GM12878 (cell line): ENCODE results near the gene PPP1R12A. TPM values are rescaled to one million over a fixed set of nuclear protein-coding genes. Genes with fewer than 3 reads are reported as not detected.

ENCODE experiments used
- ATAC-seq: fragments of 200-7000 bp; cut with Tn5 transposase; 3 replicates; pipeline ENCODE4 v1.9.1; 2020; ENCODE audit warnings: mild to moderate bottlenecking, moderate library complexity
- BruUV-seq: library from RNA; stranded (reverse); fragments of 400-500 nt; replicated peaks from 2 replicates; lab custom pipeline; 2021; lab: Mats Ljungman, UMichigan
- CTCF ChIA-PET: fragments of 300-600 bp; sonication (Branson Sonifier 250); formaldehyde crosslinking; extraction: SDS; loops from one replicate; lab custom pipeline; 2021; ENCODE audit warnings: inconsistent platforms; lab: Yijun Ruan, JAX
- POLR2A ChIA-PET: fragments of 350-600 bp; formaldehyde crosslinking; extraction: SDS; loops from one replicate; lab custom pipeline; 2021; ENCODE audit warnings: inconsistent platforms; lab: Charles Lee
- RAD21 ChIA-PET: fragments of 300-600 bp; sonication (Branson Sonifier 250); formaldehyde crosslinking; loops from one replicate; lab custom pipeline; 2023; ENCODE audit warnings: antibody characterized with exemption; ENCODE audit not compliant: unreplicated experiment; lab: Charles Lee
- SMC1A ChIA-PET: fragments of 300-600 bp; sonication (Branson Sonifier 250); formaldehyde crosslinking; loops from one replicate; lab custom pipeline; 2023; ENCODE audit not compliant: unreplicated experiment, uncharacterized antibody; lab: Charles Lee
- DNase-seq: peaks from one replicate; pipeline ENCODE4 v3.0.0-alpha.2; 2011; ENCODE audit warnings: low read depth, low spot score
- FAIRE-seq: peaks from 3 replicates; lab custom pipeline; 2011; peaks lifted over from hg19 to GRCh38; lab: Jason Lieb, UNC
- H2AFZ ChIP-seq: 2 replicates; pipeline ENCODE4 v1.6.0; 2011; ENCODE audit warnings: low read depth, low read length, control low read depth; ENCODE audit not compliant: control insufficient read depth
- H3K27ac ChIP-seq: 2 replicates; pipeline ENCODE4 v1.5.1; 2011; ENCODE audit warnings: control low read depth; ENCODE audit not compliant: control insufficient read depth, insufficient read depth
- H3K27me3 ChIP-seq, 2 experiments: replicated peaks in 1 of 2; 2 replicates each; pipeline versions ENCODE4 v1.6.0 to v1.6.1; 2011; ENCODE audit warnings: low read length in 1 of 2; ENCODE audit not compliant: control insufficient read depth in 2 of 2, insufficient read depth in 2 of 2
- H3K36me3 ChIP-seq, 2 experiments: 2 replicates each; pipeline ENCODE4 v1.5.1; 2011; ENCODE audit warnings: low read length in 1 of 2; ENCODE audit not compliant: control insufficient read depth in 2 of 2, insufficient read depth in 2 of 2
- H3K4me1 ChIP-seq: 2 replicates; pipeline ENCODE4 v1.6.1; 2011; ENCODE audit warnings: mild to moderate bottlenecking, low read length, moderate library complexity, mixed read lengths; ENCODE audit not compliant: control insufficient read depth, insufficient read depth
- H3K4me2 ChIP-seq: 2 replicates; pipeline ENCODE4 v1.6.0; 2011; ENCODE audit warnings: control low read depth; ENCODE audit not compliant: control insufficient read depth, insufficient read depth
- H3K4me3 ChIP-seq: fragments of 200-600 bp; sonication (generic); 2 replicates; pipeline ENCODE4 v1.5.1; 2016
- H3K79me2 ChIP-seq: 2 replicates; pipeline ENCODE4 v1.6.0; 2011; ENCODE audit warnings: low read length; ENCODE audit not compliant: control insufficient read depth, insufficient read depth
- H3K9ac ChIP-seq: 2 replicates; pipeline ENCODE4 v1.8.0; 2011; ENCODE audit warnings: low read length, control low read depth, mixed read lengths; ENCODE audit not compliant: control insufficient read depth, insufficient read depth
- H3K9me3 ChIP-seq: replicated peaks from 3 replicates; pipeline ENCODE4 v1.5.1; 2011; ENCODE audit warnings: mild to moderate bottlenecking, low read length; ENCODE audit not compliant: control insufficient read depth, insufficient read depth
- H4K20me1 ChIP-seq: 2 replicates; pipeline ENCODE4 v1.6.0; 2011; ENCODE audit not compliant: control insufficient read depth, insufficient read depth
- CBX3 ChIP-seq: fragments of 200-600 bp; sonication (generic); IDR thresholded peaks from 2 replicates; pipeline ENCODE4 v1.6.1; 2016; ENCODE audit warnings: low read depth, borderline replicate concordance
- CBX5 ChIP-seq: sonication (generic); IDR thresholded peaks from 2 replicates; pipeline ENCODE4 v1.6.1; 2016; ENCODE audit warnings: low read depth, moderate library complexity, mild to moderate bottlenecking, inconsistent platforms
- CEBPZ ChIP-seq: fragments of 150-350 bp; IDR thresholded peaks from 2 replicates; pipeline ENCODE4 v1.6.1; 2016; ENCODE audit warnings: low read depth, low read length
- CHD1 ChIP-seq: IDR thresholded peaks from 2 replicates; pipeline ENCODE4 v1.6.1; 2012; ENCODE audit warnings: low read depth, low read length, improper control_type of control experiment
- ELK1 ChIP-seq: IDR thresholded peaks from 2 replicates; pipeline ENCODE4 v1.6.1; 2012; ENCODE audit warnings: low read depth, low read length, improper control_type of control experiment
- NFYB ChIP-seq: IDR thresholded peaks from 2 replicates; pipeline ENCODE4 v1.6.1; 2011; ENCODE audit warnings: low read depth, mild to moderate bottlenecking, low read length, improper control_type of control experiment, moderate library complexity; ENCODE audit not compliant: insufficient read depth
- POLR2A ChIP-seq: IDR thresholded peaks from 2 replicates; pipeline ENCODE4 v1.6.1; 2011; ENCODE audit warnings: low read depth, mild to moderate bottlenecking, low read length
- REST ChIP-seq: IDR thresholded peaks from 2 replicates; pipeline ENCODE4 v1.6.1; 2012; ENCODE audit warnings: mild to moderate bottlenecking, low read depth, low read length
- SPI1 ChIP-seq: IDR thresholded peaks from 2 replicates; pipeline ENCODE4 v1.6.1; 2011; ENCODE audit warnings: low read depth, mild to moderate bottlenecking, low read length, moderate library complexity, borderline replicate concordance; ENCODE audit not compliant: insufficient read depth
- TCF12 ChIP-seq: IDR thresholded peaks from 2 replicates; pipeline ENCODE4 v1.6.1; 2011; ENCODE audit warnings: low read depth, mild to moderate bottlenecking, low read length
- WRNIP1 ChIP-seq: IDR thresholded peaks from 2 replicates; pipeline ENCODE4 v1.6.1; 2011; ENCODE audit warnings: low read depth, low read length, improper control_type of control experiment, borderline replicate concordance
- WGBS: methylation state at CpG from one replicate; pipeline ENCODE4 v1.1.6; 2016; ENCODE audit warnings: low lambda C conversion rate; ENCODE audit not compliant: insufficient replicate concordance, insufficient coverage; ENCODE audit errors: missing lambda C conversion rate; 5-methylcytosine and 5-hydroxymethylcytosine counted together
- in situ Hi-C: fragments of 300-500 bp; cut with MboI; formaldehyde crosslinking; loops from 9 replicates; pipeline ENCODE4 v1.14.3; 2018; ENCODE audit warnings: mixed read lengths
- intact Hi-C: fragments of 100-400 bp; cut with micrococcal nuclease; formaldehyde crosslinking; loops from one replicate; pipeline ENCODE4 v1.14.2; 2022; ENCODE audit not compliant: unreplicated experiment
- polyA plus RNA-seq, 11 experiments: library from polyadenylated mRNA; depleted of rRNA in 4 of 11; unstranded in 6 of 11; stranded (reverse) in 5 of 11; fragments of >200 nt; fragmentation: Nextera tagmentation in 4 of 11; fragmentation: Illumina TruSeq in 1 of 11; extraction: Ambion mirVana in 4 of 11; extraction: Trizol in 1 of 11; gene quantifications; 1 replicate in 1 of 11; 2 replicates in 10 of 11; pipeline versions ENCODE4 v1.2.1 to v1.2.3, GENCODE V29; 2011 to 2016; ENCODE audit warnings: inconsistent platforms in 2 of 11, missing spikeins in 2 of 11, low read depth in 1 of 11
- total RNA-seq, 4 experiments: library from RNA; depleted of rRNA in 3 of 4; stranded (reverse); fragments of >200 nt in 3 of 4; fragmentation: Illumina TruSeq in 1 of 4; extraction: Trizol in 1 of 4; gene quantifications; 2 replicates each; pipeline versions ENCODE4 v1.2.1 to v1.2.3, GENCODE V29; 2013 to 2021
- TF ChIP-seq, protein P1 (sequence below): IDR thresholded peaks from 2 replicates; pipeline ENCODE4 v1.6.1; 2011; ENCODE audit warnings: borderline replicate concordance, low read depth, mild to moderate bottlenecking, moderate library complexity, mixed read lengths, low read length; ENCODE audit not compliant: insufficient read depth; ENCODE audit errors: extremely low read length

Gene PPP1R12A
- total and polyA plus RNA-seq, 10 of the 15 experiments (the other 5 are each of a cell fraction or from before 2014, with no cell fraction given): 22.8 to 134 (median 51.4) TPM

DNA sequence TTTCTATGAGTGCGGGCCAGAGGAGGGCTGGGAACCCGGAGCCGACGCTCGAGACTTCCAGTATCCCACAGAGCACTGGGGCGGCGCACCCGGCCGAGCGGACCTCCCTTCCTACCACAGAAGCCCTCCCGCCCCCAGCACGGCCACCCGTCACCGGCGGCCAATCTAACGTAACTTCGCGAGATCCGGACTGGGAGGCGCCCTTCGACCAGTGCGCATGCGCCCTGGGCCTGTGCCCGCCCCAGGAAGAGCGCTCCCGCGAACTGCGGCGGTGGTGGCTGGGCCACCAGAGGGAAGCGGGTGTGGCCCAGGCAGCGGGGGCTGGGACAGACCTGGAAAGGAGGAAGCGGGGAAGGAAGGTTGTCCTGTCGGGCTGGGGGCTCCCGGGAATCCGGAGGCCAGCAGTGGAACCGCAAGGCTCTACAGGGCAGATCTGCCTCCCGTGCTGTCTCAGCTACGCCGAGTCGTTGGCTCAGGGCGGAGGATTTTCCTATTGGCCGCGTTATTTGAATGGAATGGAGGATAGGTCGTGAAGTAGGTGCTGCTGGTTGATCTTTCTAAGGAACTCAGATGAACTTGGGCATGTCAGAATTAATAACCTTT, at the start of gene PPP1R12A (continued):
- TF ChIP-seq WRNIP1: 0 out of 2 replicates have a peak, but pooled peaks have one; percentile 37
- peak; percentile 24; the same call in 1 of the 2 replicates for TF ChIP-seq CBX5
- peak; percentile 3; the same call in 1 of the 2 replicates for TF ChIP-seq TCF12
- TF ChIP-seq SPI1: peak; percentile 24; the same call in 1 of the 2 replicates
- no peak for TF ChIP-seq REST

DNA sequence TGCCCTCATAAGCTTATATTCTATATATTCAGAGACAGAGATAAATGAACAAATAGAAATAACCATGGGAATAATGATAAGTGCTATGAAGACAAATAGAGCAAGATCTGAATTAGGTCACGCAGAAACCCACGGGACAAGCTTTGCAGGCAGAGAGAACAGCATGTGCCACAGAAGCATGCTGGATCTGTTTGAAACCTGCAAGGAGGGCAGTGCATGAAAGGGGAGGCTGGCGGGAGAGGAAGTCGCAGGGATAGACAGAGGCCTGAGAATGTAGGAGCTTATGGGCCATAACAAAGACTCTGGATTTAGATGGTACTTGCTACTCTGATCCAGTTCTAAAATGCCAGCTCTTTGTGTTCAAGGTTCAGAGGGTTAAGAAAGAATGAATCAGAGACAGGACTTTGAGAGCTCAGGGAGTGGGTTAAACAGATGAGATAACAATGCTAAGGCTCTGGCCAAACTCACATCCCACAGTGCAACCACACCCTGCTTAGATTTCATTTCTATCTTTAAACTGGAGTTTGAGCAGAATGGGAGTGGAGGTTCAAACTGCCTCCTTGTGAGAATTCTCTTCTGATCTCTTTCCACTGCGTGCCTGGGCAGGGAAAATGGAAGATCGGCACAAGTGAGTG, 49.2 kb upstream of the PPP1R12A start:
- Histone ChIP-seq H3K4me3 (no peak overlapping the region), H3K4me2 (no peak overlapping the region), H3K4me1 (no peaks in the 10 kb centered on the region), H3K9me3 (no peaks in the 10 kb centered on the region), H2AFZ (no peak overlapping the region), H3K9ac (no peak overlapping the region), H3K27ac (no peak overlapping the region), H3K79me2 (no peaks in the 10 kb centered on the region), H4K20me1 (no peaks in the 10 kb centered on the region), H3K27me3 (no peaks in the 10 kb centered on the region; a peak in 2 of 4 replicates), H3K36me3 (no peaks in the 10 kb centered on the region)
- CTCF ChIA-PET: no interaction called here
- 82% methylated on average over 6 of the region's 6 CpGs for WGBS
- RAD21 ChIA-PET: no interaction called here
- intact Hi-C loops: no loop called here
- in situ Hi-C loops: no loop called here
- SMC1A ChIA-PET: interaction anchor here (0.7 kb wide), 1 partner anchor 14 kb away, joined by 3 read pairs; no protein-coding TSS in a partner anchor
- FAIRE-seq (no peak), ATAC-seq (no peak), DNase-seq (no peak)
- no TSS peak for BruUV-seq
- POLR2A ChIA-PET: no interaction called here
- no peak for TF ChIP-seq CBX3
- no peak for TF ChIP-seq CEBPZ
- TF ChIP-seq CHD1: no peak
- TF ChIP-seq CBX5: no peak
- TF ChIP-seq POLR2A: no peak
- TF ChIP-seq NFYB: no peak
- TF ChIP-seq, protein P1, sequence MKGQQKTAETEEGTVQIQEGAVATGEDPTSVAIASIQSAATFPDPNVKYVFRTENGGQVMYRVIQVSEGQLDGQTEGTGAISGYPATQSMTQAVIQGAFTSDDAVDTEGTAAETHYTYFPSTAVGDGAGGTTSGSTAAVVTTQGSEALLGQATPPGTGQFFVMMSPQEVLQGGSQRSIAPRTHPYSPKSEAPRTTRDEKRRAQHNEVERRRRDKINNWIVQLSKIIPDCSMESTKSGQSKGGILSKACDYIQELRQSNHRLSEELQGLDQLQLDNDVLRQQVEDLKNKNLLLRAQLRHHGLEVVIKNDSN: no peak
- no peak for TF ChIP-seq ELK1
